GM11168 (cell line): ENCODE results near the gene KCNH1.

Experiments
- in situ Hi-C: fragments of 300-500 bp; cut with MboI; formaldehyde crosslinking; loops from one replicate; pipeline ENCODE4 v1.12.0; 2022; ENCODE audit warnings: low sequenced_read_pairs; ENCODE audit not compliant: unreplicated experiment

The KCNH1 gene

GRCh38 chr1:210775289-210775688, 358.7 kb downstream of the KCNH1 start:
- in situ Hi-C loops, result no loop called here

- in situ Hi-C loops, result no loop called here
Observed at GRCh38 chr1:210773450-210773849, 360.5 kb downstream of the KCNH1 start.

- in situ Hi-C loops, result no loop called here
Observed at GRCh38 chr1:210771131-210771530, 362.8 kb downstream of the KCNH1 start.

DNA sequence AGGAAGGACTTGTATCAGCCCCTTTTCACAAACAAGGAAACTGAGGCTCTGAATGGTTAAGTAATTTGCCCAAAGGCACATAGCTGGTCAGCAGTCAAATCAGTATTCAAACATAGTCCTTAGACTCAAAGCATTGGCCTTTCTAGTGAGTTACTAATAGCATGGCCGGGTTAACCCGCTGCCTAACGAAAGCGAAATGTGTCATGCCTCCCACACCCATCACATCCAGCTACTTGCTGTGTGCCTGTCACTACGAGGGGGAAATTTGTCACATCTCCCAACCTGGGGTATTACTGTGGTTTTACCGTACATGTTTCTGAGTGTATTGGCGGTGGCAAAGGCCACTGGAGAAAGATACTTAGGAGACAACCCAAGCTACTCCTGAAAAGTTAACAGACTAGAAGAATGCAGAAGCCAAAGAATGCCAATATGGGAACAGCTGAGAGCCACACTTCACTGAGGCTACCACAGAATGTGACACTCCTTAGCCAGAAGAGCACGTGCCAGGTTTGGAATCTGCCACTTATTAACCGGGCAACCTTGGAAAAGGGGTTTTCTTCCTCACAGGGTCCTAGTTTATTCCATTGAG, 363.5 kb downstream of the KCNH1 start:
- in situ Hi-C loops, result no loop called here

DNA sequence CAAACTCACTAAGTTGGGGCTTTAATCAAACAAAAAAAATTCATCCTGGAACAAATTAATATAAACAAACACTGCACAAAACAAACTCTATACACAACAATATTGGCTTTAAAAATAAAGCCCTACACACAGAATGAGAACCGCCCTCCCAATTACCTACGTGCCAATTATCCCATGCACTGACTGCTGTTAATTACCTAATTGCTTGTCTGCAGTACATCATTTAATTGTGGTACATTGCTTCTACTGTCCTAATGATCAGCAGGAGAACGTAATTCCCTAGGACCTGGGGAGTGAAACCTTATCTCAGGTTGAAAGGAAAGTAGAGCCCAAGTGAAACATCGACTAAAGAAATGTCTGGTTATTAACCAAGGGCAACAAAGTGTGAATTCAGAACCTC, 364.5 kb downstream of the KCNH1 start:
- in situ Hi-C loops, result no loop called here

DNA sequence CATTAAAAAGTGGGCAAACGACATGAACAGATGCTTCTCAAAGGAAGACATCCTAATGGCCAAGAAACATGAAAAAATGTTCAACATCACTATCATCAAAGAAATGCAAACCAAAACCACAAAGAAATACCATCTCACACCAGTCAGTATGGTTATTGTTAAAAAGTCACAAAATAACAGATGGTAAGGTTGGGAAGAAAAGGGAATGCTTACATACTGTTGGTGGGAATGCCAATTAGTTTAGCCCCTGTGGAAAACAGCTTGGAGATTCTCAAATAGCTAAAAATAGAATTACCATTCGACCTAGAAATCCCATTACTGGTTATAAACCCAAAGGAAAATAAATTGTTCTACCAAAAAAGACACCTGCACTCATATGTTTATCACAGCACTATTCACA, 369.4 kb downstream of the KCNH1 start:
- in situ Hi-C loops, result no loop called here

DNA sequence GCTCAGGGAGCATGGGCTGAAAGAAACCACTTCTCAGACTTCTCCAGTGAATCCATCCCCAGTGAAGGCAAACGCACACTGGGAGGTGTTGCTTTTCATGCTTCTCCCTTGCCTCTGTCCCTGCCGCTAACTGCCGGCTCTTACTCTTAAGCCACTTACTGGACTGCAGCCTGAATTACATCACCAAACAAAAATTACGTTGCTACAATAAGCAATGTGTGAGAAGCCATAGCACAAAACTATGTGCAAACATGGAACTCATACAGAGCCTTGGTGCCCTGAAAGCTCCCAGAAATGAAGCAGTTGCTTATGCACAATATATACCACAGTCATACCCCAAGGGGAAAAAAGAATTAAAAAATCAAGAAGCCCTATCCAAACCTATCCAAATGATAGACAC, 375.2 kb downstream of the KCNH1 start:
- in situ Hi-C loops, result no loop called here

GRCh38 chr1:210758261-210758660, 375.7 kb downstream of the KCNH1 start:
- in situ Hi-C loops, result no loop called here

DNA sequence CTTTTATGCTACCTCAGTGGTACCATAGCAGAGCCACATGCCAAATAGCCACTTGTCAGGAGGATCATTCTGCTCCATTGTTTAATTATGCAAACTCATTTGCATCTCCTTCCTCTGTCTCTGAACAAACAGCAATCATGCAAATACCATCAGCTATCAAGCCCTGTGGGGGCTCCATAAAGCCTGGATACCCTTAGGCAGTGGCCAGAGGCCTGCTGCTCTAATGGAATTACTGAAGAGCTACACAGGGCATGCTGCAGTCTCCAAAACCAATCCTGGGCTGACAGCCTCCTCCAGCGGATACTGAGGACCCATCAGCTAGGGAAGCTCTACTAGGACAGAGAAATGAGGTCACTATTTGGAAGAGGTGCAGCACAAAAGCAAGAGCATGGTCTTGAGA, 376.3 kb downstream of the KCNH1 start:
- in situ Hi-C loops, result no loop called here

DNA sequence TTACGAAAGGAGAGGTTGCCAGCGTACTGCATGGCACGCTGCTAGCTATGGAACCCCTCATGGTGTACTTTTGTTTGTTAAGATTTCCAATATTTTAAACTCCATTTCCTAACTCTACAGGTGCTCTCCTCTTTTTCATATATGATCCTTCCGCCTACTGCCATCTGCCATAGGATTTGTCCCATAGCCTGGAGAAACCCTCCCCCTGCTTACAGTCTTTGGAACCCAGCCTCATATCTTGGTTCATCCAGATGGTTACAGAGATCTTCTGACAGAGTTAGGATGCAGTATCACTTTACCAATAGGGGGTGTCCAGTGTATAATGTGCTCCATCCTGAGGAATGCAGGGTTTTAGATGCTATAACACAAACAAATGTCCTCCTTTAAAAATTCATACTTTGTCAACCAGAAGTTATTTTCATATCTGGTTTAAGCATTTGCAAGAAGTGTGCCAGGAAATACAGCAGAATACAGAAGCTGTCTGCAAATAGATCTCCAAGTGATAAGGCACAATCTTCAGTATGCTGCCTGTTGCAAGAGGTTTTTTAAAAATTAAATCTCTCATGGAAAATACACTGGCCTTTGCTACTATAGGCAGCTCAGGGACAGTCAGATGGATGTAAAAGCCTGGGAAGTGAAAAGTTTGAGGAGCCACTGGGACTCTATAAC, 377.8 kb downstream of the KCNH1 start:
- in situ Hi-C loops, result no loop called here

DNA sequence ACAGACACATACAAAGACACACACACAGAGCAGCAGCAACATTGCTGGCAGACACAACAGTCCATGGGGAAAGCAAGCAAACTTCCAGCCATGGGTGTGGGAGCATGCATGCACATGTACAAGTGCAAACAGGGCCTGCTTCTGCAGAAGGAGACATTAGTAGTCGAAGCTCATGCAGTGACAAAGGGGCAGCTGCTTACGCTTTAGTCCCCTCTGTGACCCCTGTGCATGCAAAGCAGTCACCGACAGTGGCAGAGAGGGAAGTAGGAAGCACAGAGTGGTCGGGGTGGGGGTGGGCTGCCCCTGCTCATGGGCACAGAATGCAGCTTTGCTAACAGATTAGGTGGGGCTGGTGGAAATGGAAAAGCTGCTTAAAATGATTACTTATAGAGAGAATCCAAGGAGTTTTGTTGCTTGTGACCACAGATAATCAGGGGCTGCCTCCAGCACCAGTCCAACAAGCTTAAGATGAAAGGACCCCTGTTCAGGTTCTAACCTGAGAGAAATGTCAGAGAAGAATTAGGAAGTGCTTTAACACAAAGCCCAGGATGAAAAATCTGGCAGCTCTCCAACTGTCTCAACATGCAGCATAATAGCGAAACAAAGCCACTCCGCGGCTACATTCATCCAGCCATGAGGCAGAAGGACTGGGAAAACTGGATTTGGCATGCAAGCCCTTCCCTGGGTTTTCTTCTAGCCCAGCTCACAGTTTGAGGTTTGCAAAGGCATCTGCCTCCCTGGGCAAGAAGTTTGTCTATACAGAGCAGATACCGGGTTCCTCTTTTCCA, 378.9 kb downstream of the KCNH1 start:
- in situ Hi-C loops, result no loop called here

DNA sequence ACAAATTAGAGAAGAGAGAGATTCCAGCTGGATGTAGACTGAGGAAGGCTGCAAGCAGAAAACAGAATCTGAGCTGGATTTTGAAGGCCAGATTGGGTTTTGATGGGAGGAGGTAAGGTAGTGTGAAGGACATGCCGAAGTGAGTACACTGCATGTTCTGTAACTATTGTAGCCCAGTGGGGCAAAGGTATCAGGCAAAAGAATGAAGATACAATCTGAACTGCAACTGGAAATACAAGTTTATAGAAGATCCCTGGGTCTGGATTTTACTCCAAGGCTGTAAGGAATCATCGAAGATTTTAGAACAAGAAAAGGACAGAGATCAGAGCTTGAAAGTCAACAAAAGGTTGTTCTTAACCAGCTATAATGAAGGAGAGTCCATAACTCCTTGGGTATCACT, 382.0 kb downstream of the KCNH1 start:
- in situ Hi-C loops, result no loop called here

DNA sequence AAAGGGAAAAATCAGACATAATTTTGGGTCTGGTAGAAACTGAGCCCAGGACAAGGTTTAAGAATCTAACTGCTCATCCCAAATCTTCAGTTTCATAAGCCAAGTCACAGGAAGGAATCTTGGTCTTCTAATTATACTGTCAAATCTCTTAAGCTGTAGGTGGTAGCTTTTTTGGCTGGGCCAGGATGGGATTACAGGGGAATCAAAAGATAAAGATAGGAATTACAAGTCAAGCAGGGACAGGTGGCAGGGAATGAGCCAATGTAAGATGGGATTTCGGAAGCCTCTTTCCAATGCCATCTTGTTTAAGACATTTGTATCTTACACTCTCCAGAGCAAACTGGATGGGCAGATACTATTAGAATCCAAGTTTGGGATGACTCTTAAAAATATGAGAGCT, 383.5 kb downstream of the KCNH1 start:
- in situ Hi-C loops, result no loop called here

- in situ Hi-C loops, result no loop called here
Observed at GRCh38 chr1:210748796-210749195, 385.2 kb downstream of the KCNH1 start.

GRCh38 chr1:210747890-210748289, 386.1 kb downstream of the KCNH1 start:
- in situ Hi-C loops, result no loop called here

GRCh38 chr1:210747112-210747511, 386.8 kb downstream of the KCNH1 start:
- in situ Hi-C loops, result no loop called here

GRCh38 chr1:210746024-210746731, 387.8 kb downstream of the KCNH1 start:
- in situ Hi-C loops, result no loop called here

DNA sequence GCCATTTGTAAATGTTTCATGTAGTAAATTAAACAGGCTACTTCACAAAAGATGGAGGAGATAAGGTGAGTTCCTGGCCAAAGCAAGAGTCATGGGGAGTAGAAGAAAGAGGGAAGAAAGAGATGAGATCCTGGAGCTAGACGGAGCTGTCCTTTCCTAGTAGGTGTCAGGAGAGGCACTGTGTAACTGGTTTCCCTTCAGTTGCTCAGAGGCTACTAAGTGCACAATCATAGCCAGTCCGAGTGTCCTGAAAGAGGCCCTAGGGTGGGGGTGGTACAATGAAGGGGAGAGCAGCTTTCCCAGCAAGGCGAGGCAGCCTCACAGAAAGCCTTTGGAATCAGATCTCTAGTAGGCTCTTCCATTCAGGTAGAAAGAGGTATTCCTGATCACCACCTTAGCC, 390.9 kb downstream of the KCNH1 start:
- in situ Hi-C loops, result no loop called here

GRCh38 chr1:210741564-210741963, 392.4 kb downstream of the KCNH1 start:
- in situ Hi-C loops, result no loop called here

DNA sequence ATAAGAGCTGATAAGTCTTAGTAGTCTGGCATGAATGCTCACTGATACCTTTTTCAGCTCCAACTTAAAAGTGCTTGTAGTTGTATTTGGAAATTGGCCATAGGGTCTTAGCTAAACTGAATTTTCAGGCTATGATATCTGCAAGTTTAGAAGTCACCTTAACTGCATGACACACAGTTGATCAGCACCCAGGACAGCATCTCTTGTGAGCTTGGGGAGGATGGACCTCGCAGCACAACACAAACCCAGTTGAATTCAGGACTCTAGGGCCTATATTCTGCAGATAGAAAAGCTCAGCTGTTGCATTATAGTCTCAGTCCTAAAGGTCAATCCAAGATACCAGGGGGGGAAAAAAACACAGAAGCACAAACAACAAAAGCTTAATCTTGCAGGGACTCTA, 394.3 kb downstream of the KCNH1 start:
- in situ Hi-C loops, result no loop called here

DNA sequence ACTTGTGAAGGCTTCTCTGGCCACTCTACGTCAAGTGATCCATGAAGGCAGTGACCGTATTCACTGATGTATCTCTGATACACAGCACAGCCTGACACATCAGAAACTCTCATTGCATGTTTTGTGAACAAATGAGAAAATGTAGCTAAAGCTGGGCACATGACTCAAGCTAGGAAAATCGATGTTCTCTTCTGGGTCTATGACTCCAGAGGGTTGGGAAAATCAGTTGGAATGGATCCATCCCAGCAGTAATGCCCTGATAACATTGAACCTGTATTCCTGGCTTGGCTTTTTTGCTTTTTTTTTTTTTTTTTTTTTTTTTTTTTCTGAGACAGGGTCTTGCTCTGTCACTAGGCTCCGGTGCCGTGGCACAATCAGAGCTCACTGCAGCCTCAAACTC, 395.7 kb downstream of the KCNH1 start:
- in situ Hi-C loops, result no loop called here
